Progenitor cell of endocrine pancreas (in vitro differentiated cells): Measurements from ENCODE around the gene SIRPA. TPM values are rescaled to one million over a fixed set of nuclear protein-coding genes. Genes with fewer than 3 reads are reported as not detected.

Experiments
- DNase-seq: peaks from one replicate; pipeline ENCODE4 v3.0.0; 2021; ENCODE audit warnings: low spot score; ENCODE audit not compliant: unreplicated experiment
- H3K27ac Mint-ChIP-seq: 2 replicates; pipeline ENCODE4 v1.8.0; 2021; ENCODE audit warnings: mild to moderate bottlenecking, moderate library complexity, mixed read lengths
- H3K27me3 Mint-ChIP-seq: 2 replicates; pipeline ENCODE4 v1.8.0; 2021; ENCODE audit warnings: mixed read lengths
- H3K36me3 Mint-ChIP-seq: 2 replicates; pipeline ENCODE4 v1.8.0; 2022; ENCODE audit warnings: mixed read lengths; ENCODE audit not compliant: insufficient read depth
- H3K4me1 Mint-ChIP-seq: 2 replicates; pipeline ENCODE4 v1.8.0; 2021; ENCODE audit warnings: low read depth, mixed read lengths
- H3K4me3 Mint-ChIP-seq: 2 replicates; pipeline ENCODE4 v1.8.0; 2021; ENCODE audit warnings: low read depth, mild to moderate bottlenecking, moderate library complexity, mixed read lengths
- H3K9me3 Mint-ChIP-seq: 2 replicates; pipeline ENCODE4 v1.8.0; 2021; ENCODE audit warnings: low read depth, mixed read lengths
- CTCF ChIP-seq: fragments of 200-600 bp; sonication (generic); IDR thresholded peaks from one replicate; pipeline ENCODE4 v1.5.0; 2021; ENCODE audit warnings: antibody characterized with exemption, mild to moderate bottlenecking; ENCODE audit not compliant: unreplicated experiment
- total RNA-seq: library from RNA; stranded (reverse); gene quantifications from 2 replicates; pipeline ENCODE4 v1.2.1, GENCODE V29; 2021

The SIRPA gene
- total RNA-seq, 1 donor from 2014 or later, result 16.2 TPM

- no peaks in the 10 kb centered on the region for H3K9me3 Mint-ChIP-seq
- peaks cover 33% of the 10 kb centered on the region for H3K27me3 Mint-ChIP-seq
- H3K36me3 Mint-ChIP-seq, result no peaks in the 10 kb centered on the region
- TF ChIP-seq CTCF, result no peak
- no peak overlapping the region for H3K4me3 Mint-ChIP-seq
- H3K4me1 Mint-ChIP-seq, result peaks cover 30% of the 10 kb centered on the region
- DNase-seq, result no peak
- H3K27ac Mint-ChIP-seq, result no peak overlapping the region
Measured at GRCh38 chr20:1887321-1887720, 7.9 kb upstream of the SIRPA start.

GRCh38 chr20:1887756-1888155 is 7.5 kb upstream of the SIRPA start:
- Mint-ChIP-seq H3K36me3 (no peaks in the 10 kb centered on the region), H3K9me3 (no peaks in the 10 kb centered on the region), H3K4me3 (no peak overlapping the region), H3K27me3 (peaks cover 37% of the 10 kb centered on the region), H3K4me1 (peaks cover 30% of the 10 kb centered on the region), H3K27ac (no peak overlapping the region)
- DNase-seq, result no peak
- TF ChIP-seq CTCF, result no peak

GRCh38 chr20:1888796-1889463 is 6.3 kb upstream of the SIRPA start:
- Mint-ChIP-seq H3K4me1 (peaks cover 27% of the 10 kb centered on the region), H3K4me3 (no peak overlapping the region), H3K27me3 (peaks cover 45% of the 10 kb centered on the region), H3K27ac (no peak overlapping the region), H3K9me3 (no peaks in the 10 kb centered on the region), H3K36me3 (no peaks in the 10 kb centered on the region)
- no peak for DNase-seq
- no peak for TF ChIP-seq CTCF

GRCh38 chr20:1890469-1891262 is 4.5 kb upstream of the SIRPA start:
- no peak overlapping the region for H3K27ac Mint-ChIP-seq
- H3K36me3 Mint-ChIP-seq, result no peaks in the 10 kb centered on the region
- H3K4me1 Mint-ChIP-seq, result peaks cover 24% of the 10 kb centered on the region
- DNase-seq, result no peak
- TF ChIP-seq CTCF, result no peak
- no peaks in the 10 kb centered on the region for H3K9me3 Mint-ChIP-seq
- peaks cover 43% of the 10 kb centered on the region for H3K27me3 Mint-ChIP-seq
- no peak overlapping the region for H3K4me3 Mint-ChIP-seq

- Mint-ChIP-seq H3K4me1 (peaks cover 29% of the 10 kb centered on the region), H3K4me3 (no peak overlapping the region), H3K36me3 (no peaks in the 10 kb centered on the region), H3K9me3 (no peaks in the 10 kb centered on the region), H3K27me3 (peaks cover 48% of the 10 kb centered on the region), H3K27ac (no peak overlapping the region)
- no peak for TF ChIP-seq CTCF
- DNase-seq, result no peak
Measured at GRCh38 chr20:1891263-1892118, 3.7 kb upstream of the SIRPA start.
